ENCODE results near the gene ZBP1.

Gene ZBP1

DNA sequence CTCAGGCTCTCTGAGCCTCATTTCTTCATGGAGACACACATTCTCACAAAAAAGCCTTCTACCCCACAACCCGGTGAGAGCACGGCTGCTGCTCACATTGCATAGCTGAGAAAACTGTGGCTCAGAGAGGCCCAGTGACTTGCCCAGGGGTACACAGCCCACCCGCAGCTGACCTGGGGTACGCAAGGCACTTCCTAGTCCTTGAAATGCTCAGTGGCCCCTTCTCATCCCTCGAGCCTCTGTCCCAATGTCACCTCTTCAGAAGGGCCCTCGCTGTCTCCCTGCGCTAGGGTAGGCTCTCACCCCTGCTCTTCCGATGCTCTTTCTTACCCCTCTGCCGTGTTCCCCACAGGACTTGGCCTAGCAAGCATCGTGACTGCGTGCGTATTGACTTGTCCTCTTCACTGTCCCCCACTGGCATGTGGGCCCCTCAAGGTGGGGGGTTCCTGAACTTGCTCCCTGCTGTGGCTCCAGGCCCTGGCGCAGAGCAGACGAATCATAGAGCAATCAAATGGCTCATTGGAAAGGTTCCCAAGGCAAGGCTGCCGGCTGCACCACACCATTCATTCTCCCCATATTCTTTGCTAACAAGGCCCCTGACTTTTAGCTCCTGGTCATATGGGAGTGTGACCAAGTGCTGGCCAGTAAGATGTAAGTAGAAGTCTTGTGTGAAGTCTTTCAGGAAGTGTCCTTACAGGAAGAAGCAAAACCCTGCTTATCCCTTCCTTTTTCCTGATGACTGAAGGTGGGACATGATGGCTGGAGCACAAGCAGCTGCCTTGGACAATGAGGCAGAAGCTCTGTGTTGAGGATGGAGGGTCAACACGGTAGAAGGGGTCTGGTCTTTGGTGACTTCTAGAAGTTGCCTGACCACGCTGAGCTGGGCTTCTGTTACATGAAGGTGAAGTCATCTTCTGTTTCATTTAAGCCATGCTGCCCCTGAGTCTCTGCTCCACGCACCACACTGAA, 36.7 kb downstream of the ZBP1 start:
- no peak for DNase-seq

DNA sequence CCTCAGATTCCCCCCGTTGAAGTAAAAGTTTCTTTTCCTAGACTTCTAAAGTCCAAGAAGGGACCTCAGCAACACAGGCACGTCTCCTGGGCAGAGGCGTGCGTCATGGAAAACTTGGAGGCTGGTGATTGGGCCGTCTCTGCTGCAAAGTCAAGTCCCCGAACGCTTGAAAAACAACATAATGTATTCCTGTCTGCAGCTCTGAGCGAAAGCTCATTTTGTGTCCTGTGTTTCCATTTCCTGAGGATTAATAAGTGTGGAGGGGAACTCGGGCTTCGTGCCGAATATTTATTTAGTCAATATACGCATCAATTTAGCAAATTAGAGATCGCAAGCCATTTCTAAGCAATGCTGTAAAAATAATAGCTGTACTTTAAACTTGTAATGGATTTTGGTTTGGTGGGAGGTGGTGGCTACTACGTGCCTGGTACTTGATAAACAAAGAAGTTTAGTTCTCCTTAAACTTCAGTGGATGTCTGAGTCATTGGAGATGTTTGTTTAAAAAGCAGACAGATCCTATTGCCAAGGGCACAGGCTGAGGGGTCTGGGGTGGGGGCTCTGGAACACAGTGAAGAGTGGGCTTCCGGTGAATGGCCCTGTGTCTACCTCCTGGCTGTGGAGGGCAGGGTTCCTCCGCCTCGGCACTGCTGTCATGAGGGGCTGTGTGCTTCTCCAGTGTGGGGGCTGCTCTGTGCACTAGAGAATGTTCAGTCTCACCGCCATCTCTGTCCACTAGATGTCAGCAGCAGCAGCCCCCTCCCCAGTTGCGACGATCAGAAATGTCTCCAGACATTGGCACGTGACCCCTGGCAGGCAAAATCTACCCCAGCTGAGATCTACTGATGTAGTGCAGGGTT, 37.6 kb downstream of the ZBP1 start:
- no peak for DNase-seq

GRCh38 chr20:57582029-57582378, 38.2 kb downstream of the ZBP1 start:
- DNase-seq, result no peak

DNA sequence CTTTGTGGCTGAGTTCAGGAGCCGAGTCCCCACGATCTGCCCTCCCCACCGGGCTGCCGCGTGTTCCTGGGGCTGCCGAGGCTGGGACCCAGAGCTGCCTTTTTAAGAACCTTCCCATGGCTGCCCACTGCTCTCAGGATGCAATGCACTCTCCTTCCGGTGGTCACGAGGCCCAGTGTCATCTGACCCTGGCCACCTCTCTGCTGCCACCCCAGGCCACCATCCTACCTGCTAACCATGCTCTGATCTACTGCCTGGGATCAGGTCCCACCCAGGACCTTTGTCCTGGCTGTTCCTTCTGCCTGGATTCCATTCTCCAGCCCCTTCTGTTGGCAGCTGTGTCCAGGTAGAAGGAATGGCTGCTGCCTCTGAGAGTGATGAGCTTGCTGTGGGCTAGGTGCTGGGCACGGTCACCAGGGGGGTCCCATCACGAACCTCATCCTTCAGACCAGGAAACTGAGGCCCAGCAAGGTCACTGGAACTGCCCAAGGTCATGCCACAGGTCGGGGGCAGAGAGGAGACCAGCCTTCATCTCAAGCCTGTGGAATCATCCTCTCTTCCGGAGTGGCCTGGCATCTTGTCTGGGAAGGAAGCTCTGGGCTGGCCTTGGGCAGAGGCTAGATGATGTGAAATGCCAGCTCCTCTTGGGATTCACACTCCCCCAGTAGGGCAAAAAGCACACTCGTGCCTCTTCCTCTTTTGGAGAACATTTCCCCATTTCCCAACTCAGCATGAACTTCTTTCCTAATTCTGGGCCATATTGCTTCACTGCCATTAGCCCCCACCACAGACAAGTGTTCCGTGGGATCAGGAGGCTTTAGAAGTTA, 38.8 kb downstream of the ZBP1 start:
- no peak for DNase-seq

DNA sequence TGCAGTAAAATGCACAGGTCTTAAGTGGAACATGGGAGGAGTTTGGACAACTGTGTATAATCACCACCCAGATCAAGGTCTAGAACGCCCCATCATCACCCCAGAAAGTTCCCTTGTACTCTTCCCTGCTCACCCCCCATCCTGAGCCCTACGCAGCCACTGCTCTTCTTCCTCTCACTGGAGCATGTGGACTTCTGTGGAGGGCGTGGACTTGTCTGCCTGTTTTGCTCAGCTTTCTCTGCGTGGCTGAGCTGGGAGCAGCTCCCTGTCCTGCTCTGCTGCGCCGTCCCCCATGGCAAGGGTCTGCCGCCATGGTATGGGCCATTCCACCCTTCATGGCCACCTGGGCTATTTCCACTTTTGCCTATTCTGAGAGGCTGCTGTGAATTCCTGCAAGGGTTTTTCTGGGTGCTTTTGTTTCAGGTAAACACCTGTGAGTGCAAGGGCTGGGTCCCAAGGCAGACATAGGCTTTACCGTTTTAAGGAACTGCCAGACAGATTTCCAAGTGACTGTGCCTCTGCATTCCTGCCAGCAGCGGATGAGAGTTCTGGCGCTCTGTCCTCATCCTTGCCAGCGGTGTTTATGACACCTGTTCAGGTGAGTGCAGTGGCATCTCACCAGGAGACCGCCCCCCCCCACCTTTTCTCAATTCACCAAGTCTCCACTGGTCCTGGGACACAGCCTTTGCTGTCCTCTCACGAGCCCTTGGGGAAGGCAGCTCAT, 39.6 kb downstream of the ZBP1 start:
- no peak for DNase-seq

DNA sequence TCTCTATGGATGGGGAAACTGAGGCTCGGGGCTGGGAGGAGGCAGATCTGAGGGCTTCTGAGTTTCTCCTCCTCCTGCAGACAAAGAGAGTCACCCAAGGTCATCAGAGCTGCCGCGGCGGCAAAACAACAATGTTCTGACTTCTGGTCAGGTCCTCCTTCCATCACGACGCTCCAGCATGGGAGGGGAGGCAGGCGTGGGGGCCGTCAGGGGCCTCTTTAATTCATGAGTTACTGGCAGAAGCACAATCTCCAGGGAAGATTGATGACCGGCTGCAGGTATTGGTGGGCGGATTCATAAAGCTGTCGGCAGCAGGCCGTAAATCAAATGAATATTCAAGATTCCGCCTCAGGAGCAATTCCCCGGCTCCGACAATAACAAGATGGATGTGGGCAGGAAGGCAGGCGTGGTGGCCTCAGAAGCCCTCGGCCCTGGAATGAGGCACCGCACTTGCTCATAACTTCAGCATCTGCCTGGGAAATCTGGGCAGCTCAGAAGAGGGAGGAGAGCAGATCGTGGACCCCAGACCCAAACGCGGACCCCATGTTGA, 40.3 kb downstream of the ZBP1 start:
- DNase-seq, result no peak

GRCh38 chr20:57579331-57579897, 40.8 kb downstream of the ZBP1 start:
- DNase-seq, result no peak

GRCh38 chr20:57578476-57579165, 41.6 kb downstream of the ZBP1 start:
- DNase-seq, result no peak

DNA sequence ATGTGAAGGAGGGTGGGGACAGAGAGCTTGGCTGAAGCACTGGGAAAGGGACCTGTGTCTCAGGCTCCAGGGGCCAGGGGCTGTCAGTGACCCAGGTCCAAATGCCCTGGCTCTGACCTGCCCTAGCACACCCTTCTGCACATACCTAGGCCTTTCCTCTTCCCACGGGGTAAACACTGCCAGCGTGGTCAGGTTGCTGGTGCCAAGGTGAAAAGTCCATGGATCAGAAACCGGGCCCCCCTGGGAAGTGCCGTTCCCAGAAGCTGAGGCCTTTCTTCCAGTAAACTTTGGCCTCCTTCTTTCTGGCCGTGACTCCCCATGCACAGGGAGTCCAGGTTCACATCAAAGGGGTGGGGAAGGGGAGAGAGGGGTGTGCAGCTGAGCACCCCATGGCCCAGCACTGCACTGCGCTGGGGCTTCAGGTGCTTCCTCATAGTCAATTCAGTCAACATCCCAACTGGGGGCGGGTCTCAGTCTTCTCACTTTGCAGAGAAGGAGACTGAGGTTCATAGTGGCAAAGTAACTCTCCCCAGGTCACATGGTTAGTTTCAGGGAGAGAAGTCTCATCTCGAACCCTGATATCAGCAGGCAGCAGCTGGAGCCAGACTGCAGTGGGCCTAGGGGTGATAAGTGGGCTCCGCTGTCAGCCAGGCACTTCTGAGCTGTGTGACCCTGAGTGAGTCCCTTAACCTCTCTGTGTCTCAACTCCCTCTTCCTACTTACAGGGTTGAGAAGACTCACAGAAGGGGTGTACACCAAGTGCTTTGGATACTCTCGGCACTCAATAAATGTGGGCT, 42.3 kb downstream of the ZBP1 start:
- DNase-seq, result no peak

- no peak for DNase-seq
These were observed 43.3 kb downstream of the ZBP1 start for GRCh38 chr20:57576617-57577550.

DNA sequence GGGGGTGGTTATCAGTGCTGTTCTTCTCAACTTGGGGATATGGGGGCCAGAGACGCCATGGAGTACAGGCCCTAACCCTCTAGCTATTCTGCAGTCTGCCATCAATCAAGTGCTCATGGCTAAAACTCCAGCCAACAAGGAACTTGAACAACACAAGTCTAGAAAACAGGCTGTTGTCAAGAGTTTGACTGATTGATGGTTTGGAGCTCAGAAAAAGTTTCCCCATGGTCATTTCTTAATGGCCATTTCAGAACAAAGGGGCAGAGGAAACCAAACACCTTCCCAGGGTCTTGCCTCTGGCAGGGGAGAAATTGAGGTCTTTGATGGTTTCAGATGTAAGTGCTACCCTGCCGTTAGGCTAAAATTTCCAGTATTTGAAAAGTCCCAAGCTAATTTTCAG, 44.2 kb downstream of the ZBP1 start:
- DNase-seq, result no peak

GRCh38 chr20:57574954-57575353, 45.3 kb downstream of the ZBP1 start:
- no peak for DNase-seq

- DNase-seq, result no peak
These were observed 46.3 kb downstream of the ZBP1 start for GRCh38 chr20:57573894-57574293.

GRCh38 chr20:57573242-57573641, 47.0 kb downstream of the ZBP1 start:
- no peak for DNase-seq

DNA sequence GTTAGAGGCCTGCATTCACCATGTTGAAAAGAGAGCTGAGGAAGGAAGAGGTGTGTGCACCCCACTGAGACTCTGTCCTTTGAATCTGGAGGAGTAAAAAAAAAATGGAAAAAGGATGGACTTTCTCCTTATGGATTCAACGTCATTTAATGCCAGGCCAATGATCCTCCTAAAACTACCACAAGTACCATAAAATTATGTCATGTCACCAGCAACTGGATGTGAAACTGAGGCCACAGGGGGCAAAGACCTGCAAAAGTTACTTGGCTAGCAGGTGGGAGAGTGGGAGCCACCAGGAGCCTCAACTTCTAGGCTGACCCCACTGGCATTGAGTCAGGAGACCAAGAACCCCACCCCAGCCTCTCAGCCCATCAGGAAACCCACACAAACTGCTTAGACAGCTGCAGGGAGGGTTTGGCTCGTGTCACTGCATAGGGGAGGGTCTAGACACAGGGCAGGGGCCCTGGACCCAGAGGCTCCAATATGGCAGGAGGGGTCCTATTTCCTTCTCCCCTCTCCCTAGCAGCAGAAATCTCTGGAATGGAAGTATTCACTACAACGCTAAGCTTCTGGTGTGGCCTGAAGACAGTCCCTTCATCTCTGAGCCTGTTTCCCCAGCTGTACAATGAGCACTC, 48.3 kb downstream of the ZBP1 start:
- no peak for DNase-seq

DNA sequence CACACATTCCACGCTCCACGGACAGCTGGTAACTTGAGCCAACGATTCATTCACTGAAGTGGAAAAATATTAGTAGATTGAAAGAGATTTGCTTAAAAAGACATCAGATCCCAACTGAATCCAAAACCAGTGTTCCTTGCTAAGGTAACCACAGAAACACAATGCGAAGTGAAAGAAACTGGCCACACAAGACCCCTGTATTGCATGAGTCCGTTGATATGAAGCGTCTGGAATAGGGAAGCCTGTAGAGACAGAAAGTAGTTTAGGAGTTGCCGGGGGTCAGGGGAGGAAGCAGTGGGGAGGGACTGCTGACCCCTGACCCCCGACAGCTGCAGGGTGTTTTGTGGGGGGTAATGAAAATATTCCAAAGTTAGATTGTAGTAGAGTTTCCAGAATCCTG, 49.3 kb downstream of the ZBP1 start:
- DNase-seq, result no peak

DNA sequence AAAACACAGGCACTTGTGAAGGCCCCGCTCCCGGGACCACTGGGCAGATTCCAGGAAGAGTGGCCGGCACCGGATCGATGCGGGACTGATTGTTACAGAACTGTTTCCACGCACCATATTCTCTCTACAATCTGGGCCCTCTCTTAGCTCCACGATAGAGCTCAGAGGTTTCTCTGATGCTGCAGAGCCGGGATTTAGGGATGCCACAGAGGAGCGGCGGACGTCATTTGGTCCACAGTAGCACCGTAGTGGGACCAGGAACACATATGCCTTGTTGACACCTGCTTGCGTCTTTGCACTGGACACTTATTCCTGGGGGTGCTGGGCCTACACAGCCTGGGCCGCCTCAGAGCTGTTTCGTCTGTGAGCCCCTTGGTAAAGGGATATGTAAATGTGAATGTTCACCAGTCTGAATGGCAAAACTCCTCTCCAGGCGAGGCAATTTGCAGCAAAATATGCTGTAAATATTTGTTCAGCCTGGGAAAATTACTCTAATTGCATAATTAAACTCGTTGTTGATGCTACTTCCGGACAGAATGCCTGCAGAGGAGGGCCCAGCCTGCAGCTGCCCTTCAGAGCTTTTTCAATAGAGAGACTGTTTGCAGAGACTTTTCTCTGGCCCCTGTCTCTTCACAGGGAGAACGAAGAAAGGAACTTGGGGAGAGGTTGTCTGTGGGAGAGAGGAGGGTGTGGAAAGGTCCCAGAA, 49.9 kb downstream of the ZBP1 start:
- no peak for DNase-seq

DNA sequence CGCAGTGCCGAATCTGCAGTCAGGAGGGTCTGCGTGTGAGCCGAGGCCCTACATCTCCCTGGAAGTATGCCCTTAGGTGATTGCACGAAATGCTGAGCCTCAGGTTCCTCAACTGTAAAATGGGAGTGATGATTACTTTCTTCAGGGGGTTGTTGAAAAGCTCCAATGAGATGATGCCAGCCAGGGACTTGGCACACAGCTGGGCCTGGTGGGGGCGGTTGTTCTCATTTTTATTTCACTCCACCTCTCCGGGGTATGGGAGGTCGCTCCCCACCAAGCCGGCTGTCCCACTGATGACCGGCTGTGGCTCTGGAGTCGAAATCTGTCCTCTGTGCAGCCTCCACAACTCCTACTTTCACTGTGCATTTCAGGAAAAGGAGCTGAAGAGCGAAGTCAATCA, 51.3 kb downstream of the ZBP1 start:
- no peak for DNase-seq
